GM12875 (cell line): Measurements from ENCODE around the gene PCNX2.

Experiments
- H3K4me3 ChIP-seq: one replicate; pipeline ENCODE4 v1.5.1; 2011; ENCODE audit warnings: low read depth, low read length, control low read depth
- CTCF ChIP-seq: IDR thresholded peaks from 2 replicates; pipeline ENCODE4 v1.5.1; 2011; ENCODE audit warnings: low read depth, mild to moderate bottlenecking, control low read depth, inconsistent platforms, low read length, moderate library complexity, borderline replicate concordance; ENCODE audit not compliant: insufficient read depth

The PCNX2 gene

GRCh38 chr1:233209481-233209880, 86.0 kb downstream of the PCNX2 start:
- no peak for TF ChIP-seq CTCF
- H3K4me3 ChIP-seq: no peak overlapping the region

- no peak overlapping the region for H3K4me3 ChIP-seq
- no peak for TF ChIP-seq CTCF
Observed at GRCh38 chr1:233208687-233209086, 86.8 kb downstream of the PCNX2 start.

- TF ChIP-seq CTCF: no peak
- no peak overlapping the region for H3K4me3 ChIP-seq
Observed at GRCh38 chr1:233197940-233198339, 97.6 kb downstream of the PCNX2 start.

GRCh38 chr1:233193741-233194140, 101.8 kb downstream of the PCNX2 start:
- no peak for TF ChIP-seq CTCF
- no peak overlapping the region for H3K4me3 ChIP-seq

- H3K4me3 ChIP-seq: no peak overlapping the region
- TF ChIP-seq CTCF: no peak
Observed at GRCh38 chr1:233190987-233191386, 104.5 kb downstream of the PCNX2 start.

GRCh38 chr1:233189526-233189925, 106.0 kb downstream of the PCNX2 start:
- TF ChIP-seq CTCF: no peak
- H3K4me3 ChIP-seq: no peak overlapping the region

- H3K4me3 ChIP-seq: no peak overlapping the region
- no peak for TF ChIP-seq CTCF
Observed at GRCh38 chr1:233188061-233188460, 107.5 kb downstream of the PCNX2 start.
